HL-60/S4 treated with phorbol 12-myristate 13-acetate at 8.2 ng/mL for 4 days and 3 days (cell line): ENCODE data around the gene RCE1.

Experiments
- in situ Hi-C: fragments of 300-500 bp; cut with MboI; formaldehyde crosslinking; loops from 2 replicates; pipeline ENCODE4 v1.15.0; 2022; ENCODE audit warnings: low sequenced_read_pairs

RCE1 gene

GRCh38 chr11:66844496-66845142 lies 1.4 kb downstream of the RCE1 start:
- in situ Hi-C loops, result loop anchor here (25.0 kb wide), 1 partner anchor 432 kb away; the partner anchor contains the start of gene NPAS4

- in situ Hi-C loops, result loop anchor here (25.0 kb wide), 1 partner anchor 433 kb away; the partner anchor contains the start of gene NPAS4
These were observed 2.1 kb downstream of the RCE1 start for GRCh38 chr11:66845143-66845875.

- in situ Hi-C loops, result loop anchor here (25.0 kb wide), 1 partner anchor 434 kb away; the partner anchor contains the start of gene NPAS4
These were observed 2.6 kb downstream of the RCE1 start for GRCh38 chr11:66845876-66846212.

GRCh38 chr11:66846671-66847091 lies 3.4 kb downstream of the RCE1 start:
- in situ Hi-C loops, result loop anchor here (25.0 kb wide), 1 partner anchor 434 kb away; the partner anchor contains the start of gene NPAS4

- in situ Hi-C loops, result loop anchor here (25.0 kb wide), 1 partner anchor 435 kb away; the partner anchor contains the start of gene NPAS4
These were observed 4.4 kb downstream of the RCE1 start for GRCh38 chr11:66847461-66848232.

GRCh38 chr11:66848671-66849500 lies 5.6 kb downstream of the RCE1 start:
- in situ Hi-C loops, result loop anchor here (25.0 kb wide), 1 partner anchor 437 kb away; the partner anchor contains the start of gene NPAS4

GRCh38 chr11:66849501-66850234 lies 6.4 kb downstream of the RCE1 start:
- in situ Hi-C loops, result loop anchor here (25.0 kb wide), 1 partner anchor 437 kb away; the partner anchor contains the start of gene NPAS4

- in situ Hi-C loops, result no loop called here
These were observed 7.0 kb downstream of the RCE1 start for GRCh38 chr11:66850235-66850587.

- in situ Hi-C loops, result no loop called here
These were observed 7.5 kb downstream of the RCE1 start for GRCh38 chr11:66850588-66851238.

- in situ Hi-C loops, result no loop called here
These were observed 8.0 kb downstream of the RCE1 start for GRCh38 chr11:66851239-66851596.

GRCh38 chr11:66851698-66852465 lies 8.6 kb downstream of the RCE1 start:
- in situ Hi-C loops, result no loop called here

- in situ Hi-C loops, result no loop called here
These were observed 9.4 kb downstream of the RCE1 start for GRCh38 chr11:66852466-66853241.

GRCh38 chr11:66853242-66854229 lies 10.3 kb downstream of the RCE1 start:
- in situ Hi-C loops, result no loop called here

GRCh38 chr11:66854231-66854661 lies 11.0 kb downstream of the RCE1 start:
- in situ Hi-C loops, result no loop called here

GRCh38 chr11:66854729-66855211 lies 11.5 kb downstream of the RCE1 start:
- in situ Hi-C loops, result no loop called here
